HG03571 (cell line): Measurements from ENCODE around the gene CADPS2.
"Not testable (repeated sequence)": the region's sequence is repeated elsewhere in the genome, so short reads cannot be mapped to it uniquely, and the experiment has no call there.

Experiments
- ATAC-seq: cut with Tn5 transposase; IDR thresholded peaks from one replicate; pipeline ENCODE4 v1.9.1; 2021; ENCODE audit not compliant: unreplicated experiment

Gene CADPS2

GRCh38 chr7:122677149-122677548 lies 209.1 kb downstream of the CADPS2 start:
- ATAC-seq = no peak

GRCh38 chr7:122676466-122676865 lies 209.8 kb downstream of the CADPS2 start:
- no peak for ATAC-seq

GRCh38 chr7:122675621-122676020 lies 210.6 kb downstream of the CADPS2 start:
- no peak for ATAC-seq

- ATAC-seq = no peak
These were observed 211.2 kb downstream of the CADPS2 start for GRCh38 chr7:122675011-122675410.

GRCh38 chr7:122674502-122674901 lies 211.8 kb downstream of the CADPS2 start:
- ATAC-seq = no peak

- no peak for ATAC-seq
These were observed 212.3 kb downstream of the CADPS2 start for GRCh38 chr7:122673951-122674350.

- no peak for ATAC-seq
These were observed 213.7 kb downstream of the CADPS2 start for GRCh38 chr7:122672536-122672935.

- no peak for ATAC-seq
These were observed 222.5 kb downstream of the CADPS2 start for GRCh38 chr7:122663733-122664132.

GRCh38 chr7:122658856-122659255 lies 227.4 kb downstream of the CADPS2 start:
- no peak for ATAC-seq

- ATAC-seq = no peak
These were observed 232.6 kb downstream of the CADPS2 start for GRCh38 chr7:122653685-122654084.

- no peak for ATAC-seq
These were observed 233.4 kb downstream of the CADPS2 start for GRCh38 chr7:122652876-122653275.

- ATAC-seq = no peak
These were observed 234.8 kb downstream of the CADPS2 start for GRCh38 chr7:122651451-122651850.

- no peak for ATAC-seq
These were observed 243.0 kb downstream of the CADPS2 start for GRCh38 chr7:122643250-122643649.

GRCh38 chr7:122638459-122638858 lies 247.8 kb downstream of the CADPS2 start:
- no peak for ATAC-seq

- no peak for ATAC-seq
These were observed 248.5 kb downstream of the CADPS2 start for GRCh38 chr7:122637784-122638183.

GRCh38 chr7:122635481-122635880 lies 250.8 kb downstream of the CADPS2 start:
- ATAC-seq = not testable (repeated sequence)

- no peak for ATAC-seq
These were observed 252.8 kb downstream of the CADPS2 start for GRCh38 chr7:122633472-122633871.

- no peak for ATAC-seq
These were observed 254.0 kb downstream of the CADPS2 start for GRCh38 chr7:122632238-122632637.

GRCh38 chr7:122629412-122629953 lies 256.8 kb downstream of the CADPS2 start:
- ATAC-seq = no peak

GRCh38 chr7:122628651-122629411 lies 257.4 kb downstream of the CADPS2 start:
- no peak for ATAC-seq

GRCh38 chr7:122626785-122627184 lies 259.5 kb downstream of the CADPS2 start:
- ATAC-seq = no peak

GRCh38 chr7:122622682-122623081 lies 263.6 kb downstream of the CADPS2 start:
- no peak for ATAC-seq

- ATAC-seq = no peak
These were observed 266.6 kb downstream of the CADPS2 start for GRCh38 chr7:122619664-122620063.
